ENCODE data around the gene SMIM13. TPM values are rescaled to one million over a fixed set of nuclear protein-coding genes. Genes with fewer than 3 reads are reported as not detected.

Gene SMIM13
- total RNA-seq, 4 donors from 2014 or later, result 5.3 to 7.8 (median 7.1) TPM

GRCh38 chr6:11053307-11053706, 40.3 kb upstream of the SMIM13 start:
- H3K27ac ChIP-seq, result no peak overlapping the region
- no peak overlapping the region for H3K4me3 ChIP-seq (replicated peaks in 1 of 3)
- H3K36me3 ChIP-seq, result no peaks in the 10 kb centered on the region
- 74 to 82% methylated on average over 5 of the region's 5 CpGs for WGBS, 2 donors
- no peak for DNase-seq
- no peaks in the 10 kb centered on the region for H3K27me3 ChIP-seq
- no peaks in the 10 kb centered on the region for H3K4me1 ChIP-seq
- intact Hi-C loops (cut with DNase I), result no loop called here
- TF ChIP-seq CTCF (IDR thresholded peaks at IDR 0.05), result no peak
- TF ChIP-seq POLR2A (IDR thresholded peaks at IDR 0.05), result no peak
- no peaks in the 10 kb centered on the region for H3K9me3 ChIP-seq

GRCh38 chr6:11054722-11055121, 38.9 kb upstream of the SMIM13 start:
- no peaks in the 10 kb centered on the region for H3K27me3 ChIP-seq
- intact Hi-C loops (cut with DNase I), result no loop called here
- no peaks in the 10 kb centered on the region for H3K4me1 ChIP-seq
- WGBS, 2 donors, result 87 to 94% methylated on average over 1 of the region's 1 CpG
- no peaks in the 10 kb centered on the region for H3K9me3 ChIP-seq
- no peak for TF ChIP-seq POLR2A (IDR thresholded peaks at IDR 0.05)
- no peak for TF ChIP-seq CTCF (IDR thresholded peaks at IDR 0.05)
- DNase-seq, result no peak
- no peak overlapping the region for H3K27ac ChIP-seq
- H3K4me3 ChIP-seq (replicated peaks in 1 of 3), result no peak overlapping the region
- H3K36me3 ChIP-seq, result no peaks in the 10 kb centered on the region

GRCh38 chr6:11055127-11055627, 38.5 kb upstream of the SMIM13 start:
- Histone ChIP-seq H3K27me3 (no peaks in the 10 kb centered on the region), H3K9me3 (no peaks in the 10 kb centered on the region), H3K27ac (no peak overlapping the region), H3K36me3 (no peaks in the 10 kb centered on the region), H3K4me1 (no peaks in the 10 kb centered on the region), H3K4me3 (replicated peaks in 1 of 3) (no peak overlapping the region)
- TF ChIP-seq POLR2A (IDR thresholded peaks at IDR 0.05), result no peak
- TF ChIP-seq CTCF (IDR thresholded peaks at IDR 0.05), result no peak
- 65 to 68% methylated on average over 4 of the region's 4 CpGs for WGBS, 2 donors
- intact Hi-C loops (cut with DNase I), result no loop called here
- DNase-seq, result no peak

GRCh38 chr6:11056871-11057270, 36.8 kb upstream of the SMIM13 start:
- no peak overlapping the region for H3K27ac ChIP-seq
- TF ChIP-seq CTCF (IDR thresholded peaks at IDR 0.05), result no peak
- TF ChIP-seq POLR2A (IDR thresholded peaks at IDR 0.05), result no peak
- no peak for DNase-seq
- H3K4me3 ChIP-seq (replicated peaks in 1 of 3), result no peak overlapping the region
- no peaks in the 10 kb centered on the region for H3K27me3 ChIP-seq
- H3K36me3 ChIP-seq, result no peaks in the 10 kb centered on the region
- H3K4me1 ChIP-seq, result no peaks in the 10 kb centered on the region
- WGBS, 2 donors, result 84 to 85% methylated on average over 1 of the region's 1 CpG
- intact Hi-C loops (cut with DNase I), result no loop called here
- H3K9me3 ChIP-seq, result no peaks in the 10 kb centered on the region

- no peak for DNase-seq
- H3K27ac ChIP-seq, result no peak overlapping the region
- H3K4me1 ChIP-seq, result no peaks in the 10 kb centered on the region
- no peaks in the 10 kb centered on the region for H3K36me3 ChIP-seq
- no peaks in the 10 kb centered on the region for H3K9me3 ChIP-seq
- no peak overlapping the region for H3K4me3 ChIP-seq (replicated peaks in 1 of 3)
- no peak for TF ChIP-seq POLR2A (IDR thresholded peaks at IDR 0.05)
- no peak for TF ChIP-seq CTCF (IDR thresholded peaks at IDR 0.05)
- intact Hi-C loops (cut with DNase I), result no loop called here
- WGBS, 2 donors, result 98 to 99% methylated on average over 5 of the region's 5 CpGs
- H3K27me3 ChIP-seq, result no peaks in the 10 kb centered on the region
These were observed 35.2 kb upstream of the SMIM13 start for GRCh38 chr6:11058406-11058805.
